GM18951 (cell line): ENCODE results near the gene TPSD1.
"Not testable (repeated sequence)": the region's sequence is repeated elsewhere in the genome, so short reads cannot be mapped to it uniquely, and the experiment has no call there.

Experiments used
- POLR2A ChIP-seq: IDR thresholded peaks from 4 replicates; pipeline ENCODE4 v1.6.1; 2011; ENCODE audit warnings: mild to moderate bottlenecking; ENCODE audit not compliant: insufficient read length, insufficient read depth; ENCODE audit errors: extremely low read depth
- in situ Hi-C: fragments of 300-500 bp; cut with MboI; formaldehyde crosslinking; loops from one replicate; pipeline ENCODE4 v1.12.0; 2022; ENCODE audit warnings: low sequenced_read_pairs, mixed read lengths, inconsistent platforms; ENCODE audit not compliant: unreplicated experiment

Gene TPSD1

GRCh38 chr16:1285669-1286512 lies 30.0 kb downstream of the TPSD1 start:
- in situ Hi-C loops = no loop called here
- TF ChIP-seq POLR2A = no peak

- no peak for TF ChIP-seq POLR2A
- in situ Hi-C loops = no loop called here
These were observed 30.7 kb downstream of the TPSD1 start for GRCh38 chr16:1286513-1287094.

- TF ChIP-seq POLR2A = no peak
- in situ Hi-C loops = no loop called here
These were observed 32.3 kb downstream of the TPSD1 start for GRCh38 chr16:1287982-1288670.

- in situ Hi-C loops = no loop called here
- no peak for TF ChIP-seq POLR2A
These were observed 33.1 kb downstream of the TPSD1 start for GRCh38 chr16:1288813-1289476.

- in situ Hi-C loops = no loop called here
- no peak for TF ChIP-seq POLR2A
These were observed 33.6 kb downstream of the TPSD1 start for GRCh38 chr16:1289477-1289866.

- no peak for TF ChIP-seq POLR2A
- in situ Hi-C loops = no loop called here
These were observed 34.2 kb downstream of the TPSD1 start for GRCh38 chr16:1290063-1290501.

GRCh38 chr16:1290860-1291575 lies 35.1 kb downstream of the TPSD1 start:
- no peak for TF ChIP-seq POLR2A
- in situ Hi-C loops = no loop called here

- no peak for TF ChIP-seq POLR2A
- in situ Hi-C loops = no loop called here
These were observed 35.7 kb downstream of the TPSD1 start for GRCh38 chr16:1291576-1291974.

GRCh38 chr16:1292208-1292607 lies 36.3 kb downstream of the TPSD1 start:
- in situ Hi-C loops = not testable (repeated sequence)

- in situ Hi-C loops = not testable (repeated sequence)
These were observed 36.9 kb downstream of the TPSD1 start for GRCh38 chr16:1292808-1293207.

GRCh38 chr16:1293921-1294656 lies 38.2 kb downstream of the TPSD1 start:
- no peak for TF ChIP-seq POLR2A
- in situ Hi-C loops = no loop called here

- no peak for TF ChIP-seq POLR2A
- in situ Hi-C loops = no loop called here
These were observed 39.6 kb downstream of the TPSD1 start for GRCh38 chr16:1295465-1295864.

GRCh38 chr16:1296688-1297017 lies 40.8 kb downstream of the TPSD1 start:
- in situ Hi-C loops = not testable (repeated sequence)
